Astrocyte of the spinal cord (primary cell): Measurements from ENCODE around the gene ADTRP.

Source experiments
- DNase-seq: peaks from one replicate; pipeline ENCODE4 v3.0.0; 2011; ENCODE audit warnings: low read depth, low spot score
- H3K4me3 ChIP-seq: 2 replicates; pipeline ENCODE4 v1.5.1; 2011; ENCODE audit warnings: low read depth, mild to moderate bottlenecking, low read length, moderate library complexity
- in situ Hi-C: cut with HindIII; loops from 2 replicates; pipeline ENCODE4 v1.10.0; 2017; ENCODE audit warnings: low sequenced_read_pairs
- TF ChIP-seq, protein P1 (sequence below): IDR thresholded peaks from 2 replicates; pipeline ENCODE4 v1.5.1; 2012; ENCODE audit warnings: low read depth, mild to moderate bottlenecking, low read length, inconsistent platforms

The ADTRP gene

DNA sequence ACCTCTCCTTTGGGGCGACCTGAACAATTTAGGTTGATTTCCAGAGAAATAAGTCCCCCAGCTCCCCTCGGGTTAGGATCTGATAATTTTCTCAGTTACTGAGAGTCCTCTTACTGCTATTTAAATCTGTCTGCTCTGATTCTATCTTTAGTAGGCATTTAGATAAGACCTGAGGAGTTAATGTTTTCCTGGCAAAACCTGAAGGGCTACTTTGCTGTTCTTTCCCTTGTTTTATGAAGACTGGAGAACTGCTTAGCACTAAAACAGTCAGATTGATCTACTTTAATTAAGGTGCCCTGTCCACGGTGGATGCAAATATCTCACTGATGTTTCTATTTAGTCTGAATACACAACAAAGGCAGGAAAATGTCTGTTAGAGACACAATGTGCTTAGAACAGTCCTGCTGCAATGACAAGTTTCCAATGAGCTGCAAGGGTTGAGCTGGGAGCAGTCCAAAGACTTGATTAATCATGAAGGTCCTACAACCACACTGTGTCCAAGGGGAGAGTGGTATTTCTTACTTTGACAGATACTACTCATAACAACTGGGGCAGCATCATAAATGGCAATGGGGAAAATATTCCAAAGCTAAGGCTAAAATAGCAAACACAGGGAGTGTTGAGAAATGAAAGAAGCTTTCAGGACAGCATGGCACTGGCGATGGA, 15.7 kb downstream of the ADTRP start:
- no peak overlapping the region for H3K4me3 ChIP-seq
- in situ Hi-C loops: no loop called here
- TF ChIP-seq, protein P1, sequence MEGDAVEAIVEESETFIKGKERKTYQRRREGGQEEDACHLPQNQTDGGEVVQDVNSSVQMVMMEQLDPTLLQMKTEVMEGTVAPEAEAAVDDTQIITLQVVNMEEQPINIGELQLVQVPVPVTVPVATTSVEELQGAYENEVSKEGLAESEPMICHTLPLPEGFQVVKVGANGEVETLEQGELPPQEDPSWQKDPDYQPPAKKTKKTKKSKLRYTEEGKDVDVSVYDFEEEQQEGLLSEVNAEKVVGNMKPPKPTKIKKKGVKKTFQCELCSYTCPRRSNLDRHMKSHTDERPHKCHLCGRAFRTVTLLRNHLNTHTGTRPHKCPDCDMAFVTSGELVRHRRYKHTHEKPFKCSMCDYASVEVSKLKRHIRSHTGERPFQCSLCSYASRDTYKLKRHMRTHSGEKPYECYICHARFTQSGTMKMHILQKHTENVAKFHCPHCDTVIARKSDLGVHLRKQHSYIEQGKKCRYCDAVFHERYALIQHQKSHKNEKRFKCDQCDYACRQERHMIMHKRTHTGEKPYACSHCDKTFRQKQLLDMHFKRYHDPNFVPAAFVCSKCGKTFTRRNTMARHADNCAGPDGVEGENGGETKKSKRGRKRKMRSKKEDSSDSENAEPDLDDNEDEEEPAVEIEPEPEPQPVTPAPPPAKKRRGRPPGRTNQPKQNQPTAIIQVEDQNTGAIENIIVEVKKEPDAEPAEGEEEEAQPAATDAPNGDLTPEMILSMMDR: no peak
- DNase-seq: no peak

DNA sequence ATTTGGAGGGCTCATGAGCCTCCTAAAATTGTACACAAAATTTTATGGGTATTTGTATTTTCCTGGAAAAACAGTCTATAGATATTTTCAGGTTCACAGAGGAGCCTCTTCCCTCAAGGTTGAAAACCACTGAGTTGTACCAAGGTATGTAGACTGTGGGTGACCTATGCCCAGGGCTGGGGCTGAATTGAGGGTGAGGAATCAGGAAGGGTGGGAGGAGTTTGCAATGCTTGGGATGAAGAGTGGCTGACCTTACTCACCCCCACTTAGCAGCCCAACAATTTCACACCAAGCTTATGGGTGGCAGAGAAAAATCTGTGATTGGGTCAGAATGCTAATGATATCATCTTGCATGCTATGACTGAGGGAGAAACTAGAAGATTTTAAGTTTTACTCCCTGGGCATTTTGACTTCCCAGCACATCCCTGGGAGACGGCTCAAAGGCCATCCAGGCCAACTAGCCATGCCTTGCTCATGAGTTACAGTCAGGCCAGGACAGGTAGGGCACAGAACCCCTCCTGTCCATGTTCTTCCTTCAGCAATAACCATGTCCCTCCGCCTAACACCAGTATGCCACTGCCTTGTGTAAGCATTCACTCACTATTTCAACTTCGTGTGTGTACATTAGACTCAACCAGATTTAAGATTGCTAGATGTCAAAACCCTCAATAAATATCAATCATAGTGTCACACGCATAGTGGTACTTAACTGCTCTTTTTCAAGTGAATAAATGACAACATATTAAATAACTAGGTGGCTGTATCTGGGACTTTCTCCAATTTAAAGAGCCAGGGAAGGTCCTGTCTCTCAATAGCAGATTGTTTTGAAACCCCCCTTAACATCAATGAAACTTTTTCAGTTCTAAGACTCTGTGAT, 16.6 kb downstream of the ADTRP start:
- no peak for DNase-seq
- H3K4me3 ChIP-seq: no peak overlapping the region
- in situ Hi-C loops: no loop called here
- TF ChIP-seq, protein P1: no peak

DNA sequence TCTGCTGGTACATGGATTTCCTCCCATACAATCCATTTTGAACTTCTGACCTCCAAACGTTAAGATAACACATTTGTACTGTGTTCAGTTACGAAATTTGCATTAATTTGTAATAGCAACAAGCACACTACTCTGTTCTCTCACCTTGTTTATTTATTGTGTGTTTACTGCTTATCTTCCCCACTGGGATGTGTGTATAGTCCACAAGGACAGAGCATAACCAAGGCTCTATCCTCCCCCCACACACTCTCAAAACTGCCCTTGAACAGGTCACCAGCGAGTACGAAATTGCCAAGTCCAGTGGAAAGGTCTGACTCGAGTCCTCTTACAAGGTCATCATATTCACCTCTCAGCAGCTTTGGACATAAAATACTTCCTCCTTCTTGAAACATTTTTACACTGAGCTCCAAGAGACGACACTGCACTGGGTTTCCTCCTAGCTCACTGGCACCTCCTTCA, 18.6 kb downstream of the ADTRP start:
- in situ Hi-C loops: no loop called here
- no peak overlapping the region for H3K4me3 ChIP-seq
- TF ChIP-seq, protein P1: no peak
- DNase-seq: no peak

- no peak for DNase-seq
- no peak overlapping the region for H3K4me3 ChIP-seq
- in situ Hi-C loops: no loop called here
- TF ChIP-seq, protein P1: no peak
These were observed 19.7 kb downstream of the ADTRP start for GRCh38 chr6:11758878-11759277.

DNA sequence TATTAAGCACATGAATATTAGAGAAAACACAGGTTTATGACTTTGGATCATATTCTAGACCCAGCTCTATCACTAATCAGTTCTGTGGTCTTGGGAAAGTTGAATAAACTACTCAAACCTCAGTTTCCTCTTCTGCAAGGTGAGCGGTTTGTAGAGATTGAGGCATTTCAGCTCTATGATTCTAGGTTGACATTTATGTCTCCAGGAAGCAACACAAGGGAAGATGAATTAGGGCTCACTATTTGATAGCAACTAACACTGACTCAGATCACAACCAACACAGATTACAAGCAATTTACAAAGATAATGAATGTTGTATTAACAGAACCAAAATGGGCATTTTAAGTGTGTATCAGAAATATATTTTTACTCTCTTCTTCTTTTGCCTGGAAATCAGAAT, 21.9 kb downstream of the ADTRP start:
- no peak overlapping the region for H3K4me3 ChIP-seq
- TF ChIP-seq, protein P1: no peak
- in situ Hi-C loops: no loop called here
- no peak for DNase-seq

- no peak overlapping the region for H3K4me3 ChIP-seq
- no peak for DNase-seq
- TF ChIP-seq, protein P1: no peak
- in situ Hi-C loops: no loop called here
These were observed 22.3 kb downstream of the ADTRP start for GRCh38 chr6:11756292-11756691.
